NCI-H1417 treated with DMSO at 0.1 percent for 48 hours (cell line): ENCODE data around the gene CSK.

Experiments
- DNase-seq: peaks from one replicate; lab custom pipeline; 2025; lab: John Stamatoyannopoulos, UW

Gene CSK

GRCh38 chr15:74826364-74826819 is 44.5 kb downstream of the CSK start, which contains the start of gene CPLX3:
Gene CPLX3 (plus strand): TSS chr15:74826627. CDS start chr15:74826704, 77 bp downstream.
- no peak for DNase-seq

GRCh38 chr15:74826921-74827320 is 45.0 kb downstream of the CSK start:
- DNase-seq, result no peak

GRCh38 chr15:74827614-74828013 is 45.7 kb downstream of the CSK start:
- DNase-seq, result no peak

- no peak for DNase-seq
Measured at GRCh38 chr15:74828835-74829234, 47.0 kb downstream of the CSK start.

GRCh38 chr15:74829486-74829885 is 47.6 kb downstream of the CSK start:
- DNase-seq, result no peak

- DNase-seq, result no peak
Measured at GRCh38 chr15:74829991-74830390, 48.1 kb downstream of the CSK start.

- no peak for DNase-seq
Measured at GRCh38 chr15:74830868-74831267, 49.0 kb downstream of the CSK start.

GRCh38 chr15:74831813-74832495 is 50.1 kb downstream of the CSK start:
- no peak for DNase-seq

- no peak for DNase-seq
Measured at GRCh38 chr15:74832826-74833225, 50.9 kb downstream of the CSK start.

- no peak for DNase-seq
Measured at GRCh38 chr15:74833376-74834107, 51.7 kb downstream of the CSK start.

GRCh38 chr15:74835312-74835823 is 53.5 kb downstream of the CSK start:
- DNase-seq, result no peak

GRCh38 chr15:74836846-74837245 is 55.0 kb downstream of the CSK start:
- no peak for DNase-seq

- DNase-seq, result no peak
Measured at GRCh38 chr15:74837482-74838136, 55.7 kb downstream of the CSK start.

- DNase-seq, result no peak
Measured at GRCh38 chr15:74838137-74838516, 56.2 kb downstream of the CSK start.

- no peak for DNase-seq
Measured at GRCh38 chr15:74838746-74839525, 57.1 kb downstream of the CSK start.

GRCh38 chr15:74839526-74840395 is 57.9 kb downstream of the CSK start:
- DNase-seq, result no peak

GRCh38 chr15:74840851-74841775 is 59.2 kb downstream of the CSK start:
- DNase-seq, result no peak

- no peak for DNase-seq
Measured at GRCh38 chr15:74841891-74842373, 60.1 kb downstream of the CSK start.

GRCh38 chr15:74842581-74843444 is 60.9 kb downstream of the CSK start, which contains the start of gene ULK3:
Gene ULK3 (minus strand): TSS chr15:74843156. CDS start chr15:74843105, 51 bp downstream.
- DNase-seq, result peak; percentile 60
